SJCRH30 (cell line): ENCODE measurements around the gene BUB3. TPM values are rescaled to one million over a fixed set of nuclear protein-coding genes. Genes with fewer than 3 reads are reported as not detected.

ENCODE experiments used
- DNase-seq, 2 experiments: peaks; one replicate each; pipeline ENCODE4 v3.0.0-alpha.2; 2015 to 2020
- H3K27ac ChIP-seq: fragments of 250-450 bp; sonication (Bioruptor Pico); 2 replicates; pipeline ENCODE4 v1.5.1; 2020; ENCODE audit warnings: mild to moderate bottlenecking, moderate library complexity
- H3K27me3 ChIP-seq: fragments of 250-450 bp; sonication (Bioruptor Pico); 2 replicates; pipeline ENCODE4 v1.5.1; 2020; ENCODE audit warnings: mild to moderate bottlenecking, moderate library complexity
- H3K36me3 ChIP-seq: fragments of 250-450 bp; sonication (Bioruptor Pico); 2 replicates; pipeline ENCODE4 v1.5.1; 2020; ENCODE audit warnings: mild to moderate bottlenecking, moderate library complexity
- H3K4me1 ChIP-seq: fragments of 250-450 bp; sonication (Bioruptor Pico); 2 replicates; pipeline ENCODE4 v1.5.1; 2020; ENCODE audit warnings: mild to moderate bottlenecking, moderate library complexity
- H3K4me3 ChIP-seq: fragments of 250-450 bp; sonication (Bioruptor Pico); 2 replicates; pipeline ENCODE4 v1.5.1; 2020; ENCODE audit warnings: mild to moderate bottlenecking, moderate library complexity
- H3K9me3 ChIP-seq: fragments of 250-450 bp; sonication (Bioruptor Pico); replicated peaks from 2 replicates; pipeline ENCODE4 v1.5.1; 2020; ENCODE audit warnings: mild to moderate bottlenecking, moderate library complexity
- total RNA-seq: library from RNA; depleted of rRNA; stranded (reverse); fragments of >200 nt; shearing (Covaris generic); gene quantifications from 2 replicates; pipeline ENCODE4 v1.2.3, GENCODE V29; 2014; rRNA removed

Gene BUB3
- total RNA-seq, 1 experiment from 2014 or later = 218 TPM

- H3K4me3 ChIP-seq = no peak overlapping the region
- no peaks in the 10 kb centered on the region for H3K9me3 ChIP-seq
- no peaks in the 10 kb centered on the region for H3K27me3 ChIP-seq
- no peaks in the 10 kb centered on the region for H3K4me1 ChIP-seq
- H3K36me3 ChIP-seq = no peaks in the 10 kb centered on the region
- DNase-seq = no peak
- no peak overlapping the region for H3K27ac ChIP-seq
These were observed 46.3 kb downstream of the BUB3 start for GRCh38 chr10:123200531-123200930.

- no peaks in the 10 kb centered on the region for H3K36me3 ChIP-seq
- no peaks in the 10 kb centered on the region for H3K4me1 ChIP-seq
- H3K27me3 ChIP-seq = no peaks in the 10 kb centered on the region
- no peak for DNase-seq
- H3K4me3 ChIP-seq = no peak overlapping the region
- no peak overlapping the region for H3K27ac ChIP-seq
- H3K9me3 ChIP-seq = no peaks in the 10 kb centered on the region
These were observed 48.3 kb downstream of the BUB3 start for GRCh38 chr10:123202506-123202905.

- Histone ChIP-seq H3K4me3 (no peak overlapping the region), H3K27me3 (no peaks in the 10 kb centered on the region), H3K9me3 (no peaks in the 10 kb centered on the region), H3K4me1 (no peaks in the 10 kb centered on the region), H3K27ac (no peak overlapping the region), H3K36me3 (no peaks in the 10 kb centered on the region)
- DNase-seq = no peak
These were observed 49.4 kb downstream of the BUB3 start for GRCh38 chr10:123203393-123204126.

GRCh38 chr10:123204127-123204461 is 49.9 kb downstream of the BUB3 start:
- H3K4me3 ChIP-seq = no peak overlapping the region
- no peak for DNase-seq
- H3K9me3 ChIP-seq = no peaks in the 10 kb centered on the region
- no peaks in the 10 kb centered on the region for H3K27me3 ChIP-seq
- no peaks in the 10 kb centered on the region for H3K36me3 ChIP-seq
- no peaks in the 10 kb centered on the region for H3K4me1 ChIP-seq
- no peak overlapping the region for H3K27ac ChIP-seq

- no peak for DNase-seq
- Histone ChIP-seq H3K36me3 (no peaks in the 10 kb centered on the region), H3K27ac (no peak overlapping the region), H3K9me3 (no peaks in the 10 kb centered on the region), H3K27me3 (no peaks in the 10 kb centered on the region), H3K4me3 (no peak overlapping the region), H3K4me1 (no peaks in the 10 kb centered on the region)
These were observed 50.8 kb downstream of the BUB3 start for GRCh38 chr10:123205041-123205440.

GRCh38 chr10:123212063-123212462 is 57.9 kb downstream of the BUB3 start:
- H3K27ac ChIP-seq = no peak overlapping the region
- no peaks in the 10 kb centered on the region for H3K27me3 ChIP-seq

GRCh38 chr10:123212640-123213039 is 58.4 kb downstream of the BUB3 start:
- Histone ChIP-seq H3K36me3 (no peaks in the 10 kb centered on the region), H3K4me1 (no peaks in the 10 kb centered on the region), H3K4me3 (no peak overlapping the region), H3K27me3 (no peaks in the 10 kb centered on the region), H3K9me3 (no peaks in the 10 kb centered on the region), H3K27ac (no peak overlapping the region)
- no peak for DNase-seq

More at GRCh38 chr10:123212063-123212462, 57.9 kb downstream of the BUB3 start:
- H3K36me3 ChIP-seq = no peaks in the 10 kb centered on the region
- H3K4me3 ChIP-seq = no peak overlapping the region
- no peak for DNase-seq
- H3K4me1 ChIP-seq = no peaks in the 10 kb centered on the region
- H3K9me3 ChIP-seq = no peaks in the 10 kb centered on the region

GRCh38 chr10:123213192-123213591 is 59.0 kb downstream of the BUB3 start:
- no peak for DNase-seq
- Histone ChIP-seq H3K27me3 (no peaks in the 10 kb centered on the region), H3K4me3 (no peak overlapping the region), H3K4me1 (no peaks in the 10 kb centered on the region), H3K36me3 (no peaks in the 10 kb centered on the region), H3K27ac (no peak overlapping the region), H3K9me3 (no peaks in the 10 kb centered on the region)

Other genes with a start within 250 kb of the BUB3 start
- gene FAM24A, start 243.8 kb upstream of the BUB3 start, total RNA-seq = not detected in 2 replicates
- gene C10orf88, start 200.2 kb upstream of the BUB3 start, total RNA-seq = 12.0 and 14.1 TPM in 2 replicates
- gene PSTK, start 174.0 kb upstream of the BUB3 start, total RNA-seq = 6.8 and 7.9 TPM in 2 replicates
- 7.8 and 9.3 TPM in 2 replicates for gene IKZF5, start 145.6 kb upstream of the BUB3 start, total RNA-seq
- 8.0 and 9.6 TPM in 2 replicates for gene ACADSB, start 145.4 kb upstream of the BUB3 start, total RNA-seq
- 0.12 and 0.23 TPM in 2 replicates for gene HMX3, start 18.4 kb upstream of the BUB3 start, total RNA-seq
- gene HMX2, start 6.3 kb upstream of the BUB3 start, total RNA-seq = not detected in 2 replicates